HG03439 (cell line): ENCODE measurements around the gene PYGB.
"Not testable (repeated sequence)": the region's sequence is repeated elsewhere in the genome, so short reads cannot be mapped to it uniquely, and the experiment has no call there.

Experiments
- ATAC-seq: cut with Tn5 transposase; IDR thresholded peaks from one replicate; pipeline ENCODE4 v1.9.1; 2021; ENCODE audit warnings: mild to moderate bottlenecking, moderate library complexity; ENCODE audit not compliant: unreplicated experiment

PYGB gene

DNA sequence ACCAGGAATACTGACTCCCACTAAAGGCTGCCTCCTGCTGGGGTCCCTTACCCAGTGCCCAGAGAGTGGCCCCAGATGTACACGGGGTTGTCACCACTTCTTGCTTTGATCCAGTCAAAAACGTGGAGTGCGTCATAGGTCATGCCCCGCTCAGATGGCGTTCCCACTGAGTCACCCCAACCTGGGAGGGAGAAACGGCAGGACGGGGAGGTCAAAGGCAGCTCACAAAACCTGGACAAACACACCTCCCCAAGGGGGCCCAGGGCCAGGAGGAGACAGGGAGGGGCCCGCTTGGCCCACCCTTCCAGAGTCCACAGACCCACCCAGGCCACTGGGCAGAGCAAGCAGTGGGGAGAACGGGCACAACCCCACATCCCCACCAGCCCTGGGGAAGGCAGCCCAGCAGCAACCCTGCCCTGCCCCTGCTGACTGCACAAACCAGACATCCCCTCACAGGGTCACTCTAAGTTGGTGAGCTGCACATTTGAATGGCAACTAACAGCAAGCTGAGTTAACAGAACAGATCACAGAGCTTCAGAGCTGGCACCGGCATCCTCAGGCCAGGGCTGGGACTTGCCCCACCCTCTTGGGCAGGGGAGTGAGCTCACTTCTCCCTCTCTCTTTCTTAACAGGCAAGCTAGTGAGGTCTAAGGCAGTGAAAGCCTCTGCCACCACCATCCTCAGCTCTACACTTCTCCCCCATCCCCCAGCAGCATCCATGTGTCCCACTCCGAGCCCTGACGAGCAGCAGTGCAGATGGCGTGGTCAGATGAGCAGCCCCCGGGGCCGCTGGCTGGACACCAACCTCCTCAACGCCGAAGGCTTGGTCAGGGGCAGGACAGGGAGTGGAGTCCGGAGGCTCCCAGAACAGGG is 61.7 kb downstream of the PYGB start:
- ATAC-seq, result no peak

DNA sequence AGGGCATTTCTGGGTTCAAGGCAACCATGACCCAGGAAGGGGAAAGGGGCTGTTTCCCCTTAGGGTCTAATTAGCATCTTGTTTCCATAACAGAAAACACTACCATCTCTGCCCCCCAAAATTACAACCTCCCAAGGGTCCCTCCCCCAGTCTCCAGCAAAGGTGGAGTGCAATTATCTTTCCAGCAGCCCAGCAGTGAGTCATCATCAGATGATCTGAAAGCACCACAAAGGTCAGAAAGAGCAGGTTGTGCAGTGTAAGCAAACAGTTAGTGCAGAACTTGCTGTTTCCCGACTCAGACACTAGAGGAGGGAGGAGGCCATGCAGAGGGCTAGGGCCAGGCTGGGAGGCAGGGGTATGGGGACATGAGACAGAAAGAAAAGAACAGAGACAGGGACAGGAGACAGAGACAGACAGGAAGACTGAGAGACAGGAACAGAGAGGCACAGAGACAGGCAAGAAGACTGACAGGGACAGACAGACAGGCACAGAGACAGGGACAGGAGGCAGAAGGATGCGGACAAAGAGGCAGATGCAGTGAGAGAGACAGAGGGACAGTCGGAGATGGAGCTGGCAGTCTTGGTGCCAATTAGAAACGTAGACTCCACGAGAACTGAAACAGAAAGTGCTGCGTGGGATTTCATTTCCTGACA is 62.5 kb downstream of the PYGB start:
- peak; percentile 87 for ATAC-seq

DNA sequence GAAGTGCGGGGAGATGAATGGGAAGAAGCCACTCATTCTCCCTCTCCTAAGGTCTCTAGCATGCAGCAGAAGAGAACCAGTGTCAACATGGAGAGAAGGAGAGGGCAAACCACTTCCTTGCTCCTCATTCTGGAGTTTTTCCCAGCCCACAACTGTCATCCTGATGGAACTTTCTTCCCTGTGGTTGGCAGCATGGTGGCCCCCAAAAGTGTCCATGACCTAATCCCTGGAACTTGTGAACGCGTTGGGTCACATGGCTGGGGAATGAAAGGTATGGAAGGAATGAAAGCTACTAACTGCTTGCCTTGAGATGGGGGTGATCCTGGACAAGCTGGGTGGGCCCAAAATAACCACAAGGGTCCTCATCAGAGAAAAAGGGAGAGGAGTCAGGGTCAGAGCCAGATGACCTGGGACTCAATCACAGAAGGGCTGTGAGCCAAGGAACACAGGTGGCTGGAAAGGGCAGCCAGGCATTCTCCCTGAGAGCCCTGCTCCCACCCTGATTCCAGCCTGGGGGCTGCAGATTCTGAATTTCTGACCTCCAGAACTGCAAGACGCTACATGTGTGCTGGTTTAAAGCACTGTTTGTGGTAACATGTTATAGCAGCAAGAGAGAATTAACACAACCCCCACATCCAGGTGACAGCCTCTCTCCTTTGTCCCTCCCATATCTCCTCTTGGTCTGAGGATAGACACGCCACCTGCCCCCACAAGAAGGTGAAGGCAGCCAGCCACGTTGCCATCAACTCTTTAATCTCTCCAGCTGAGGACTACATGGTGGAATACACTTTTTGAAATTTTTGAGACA is 63.2 kb downstream of the PYGB start:
- no peak for ATAC-seq

DNA sequence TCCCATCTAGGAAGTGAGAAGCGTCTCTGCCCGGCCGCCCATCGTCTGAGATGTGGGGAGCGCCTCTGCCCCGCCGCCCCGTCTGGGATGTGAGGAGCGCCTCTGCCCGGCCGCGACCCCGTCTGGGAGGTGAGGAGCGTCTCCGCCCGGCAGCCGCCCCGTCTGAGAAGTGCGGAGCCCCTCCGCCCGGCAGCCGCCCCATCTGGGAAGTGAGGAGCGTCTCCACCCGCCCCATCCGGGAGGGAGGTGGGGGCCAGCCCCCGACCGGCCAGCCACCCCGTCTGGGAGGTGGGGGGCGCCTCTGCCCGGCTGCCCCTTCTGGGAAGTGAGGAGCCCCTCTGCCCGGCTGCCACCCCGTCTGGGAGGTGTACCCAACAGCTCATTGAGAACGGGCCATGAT is 64.8 kb downstream of the PYGB start:
- not testable (repeated sequence) for ATAC-seq

DNA sequence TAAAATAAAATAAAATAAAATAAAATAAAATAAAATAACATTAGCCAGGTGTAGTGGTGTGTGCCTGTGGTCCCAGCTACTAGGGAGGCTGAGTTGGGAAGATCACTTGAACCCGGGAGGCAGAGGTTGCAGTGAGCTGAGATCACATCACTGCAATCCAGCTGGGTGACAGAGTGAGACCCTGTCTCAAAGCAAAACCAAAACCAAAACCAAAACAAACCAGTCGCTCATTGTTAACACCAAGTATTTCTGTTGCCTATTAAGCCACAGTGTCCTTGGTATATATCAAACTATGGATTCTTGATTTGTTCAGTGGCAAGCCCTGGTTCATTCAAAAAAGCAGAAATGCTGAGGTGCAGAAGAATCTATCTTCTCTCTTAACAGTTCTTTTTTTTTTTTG is 65.7 kb downstream of the PYGB start:
- ATAC-seq, result no peak

DNA sequence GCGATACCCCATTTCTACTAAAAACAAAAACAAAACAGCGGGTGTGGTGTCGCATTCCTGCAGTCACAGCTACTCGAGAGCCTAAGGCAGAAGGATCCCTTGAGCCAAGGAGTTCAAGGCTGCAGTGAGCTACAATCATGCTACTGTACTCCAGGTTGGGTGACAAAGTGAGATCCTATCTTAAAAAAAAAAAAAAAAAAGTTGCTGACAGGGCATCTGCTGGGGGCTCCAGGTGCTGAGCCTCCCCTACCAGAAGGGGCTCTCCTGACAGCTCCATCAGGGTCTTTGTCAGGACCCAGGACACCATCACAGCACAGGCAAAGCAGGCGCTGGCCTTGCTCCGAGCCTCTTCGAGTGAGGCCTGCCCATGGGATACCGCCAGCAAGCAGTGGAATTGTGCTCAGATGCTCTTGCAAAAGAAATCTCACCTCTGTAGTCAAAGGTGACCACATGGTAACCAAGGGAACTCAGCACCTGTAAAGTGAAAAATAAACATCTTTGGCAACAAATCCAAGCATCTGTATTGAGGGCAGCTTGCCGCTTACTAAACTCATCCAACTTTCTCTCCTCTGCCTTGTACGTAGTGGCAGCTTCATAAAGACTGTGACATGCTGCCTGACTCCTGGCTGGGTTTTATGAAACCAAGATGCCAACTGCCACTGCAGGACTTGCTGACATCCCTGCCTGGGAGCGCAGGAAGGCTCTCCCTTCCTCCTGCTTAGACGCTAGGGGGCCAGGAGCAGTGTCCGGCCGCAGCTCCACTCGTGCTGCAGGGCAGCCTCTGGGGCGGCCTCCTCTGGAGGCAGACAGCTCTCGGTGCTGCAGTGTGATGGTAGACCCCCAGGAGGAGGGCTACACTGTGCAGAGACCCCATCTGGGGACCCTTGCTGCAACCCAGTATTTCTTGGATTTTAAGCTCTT is 66.9 kb downstream of the PYGB start:
- no peak for ATAC-seq

DNA sequence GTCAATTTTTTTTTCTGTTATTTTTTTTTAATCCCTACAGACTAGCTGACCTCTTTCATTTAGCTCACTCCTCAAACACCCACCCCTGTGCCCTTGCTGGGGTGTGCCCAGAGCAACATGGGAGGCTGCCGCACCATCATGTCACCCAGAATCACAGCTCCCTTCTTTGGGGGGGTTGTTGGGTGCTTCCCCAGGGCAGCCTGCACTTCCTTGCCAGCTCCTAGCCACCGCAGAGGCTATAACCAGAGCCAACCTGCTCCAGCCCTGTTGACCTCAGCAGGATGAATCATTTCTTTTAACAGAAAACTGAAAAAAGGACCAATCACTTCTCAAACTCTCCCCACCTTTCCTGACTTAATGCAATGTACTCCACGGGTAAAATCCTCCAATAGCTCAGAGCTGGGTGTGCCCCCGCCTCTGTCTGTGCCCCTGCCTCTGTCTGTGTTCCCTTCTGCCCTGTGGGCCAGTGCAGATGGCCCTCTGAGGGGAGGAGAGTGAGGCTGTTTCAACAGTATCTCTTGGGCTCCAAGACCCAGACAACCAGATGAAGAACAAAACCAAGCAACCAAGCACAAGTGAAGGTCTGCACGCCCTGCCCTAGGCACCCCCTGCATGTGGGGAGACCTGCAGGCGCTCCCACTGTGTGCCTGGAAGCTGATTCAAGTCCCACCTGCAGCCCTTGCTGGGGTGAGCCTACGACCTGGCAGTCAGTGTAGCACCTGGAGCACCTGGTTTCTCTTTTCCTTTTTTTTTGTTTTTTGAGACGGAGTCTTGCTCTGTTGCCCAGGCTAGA is 67.7 kb downstream of the PYGB start:
- no peak for ATAC-seq

DNA sequence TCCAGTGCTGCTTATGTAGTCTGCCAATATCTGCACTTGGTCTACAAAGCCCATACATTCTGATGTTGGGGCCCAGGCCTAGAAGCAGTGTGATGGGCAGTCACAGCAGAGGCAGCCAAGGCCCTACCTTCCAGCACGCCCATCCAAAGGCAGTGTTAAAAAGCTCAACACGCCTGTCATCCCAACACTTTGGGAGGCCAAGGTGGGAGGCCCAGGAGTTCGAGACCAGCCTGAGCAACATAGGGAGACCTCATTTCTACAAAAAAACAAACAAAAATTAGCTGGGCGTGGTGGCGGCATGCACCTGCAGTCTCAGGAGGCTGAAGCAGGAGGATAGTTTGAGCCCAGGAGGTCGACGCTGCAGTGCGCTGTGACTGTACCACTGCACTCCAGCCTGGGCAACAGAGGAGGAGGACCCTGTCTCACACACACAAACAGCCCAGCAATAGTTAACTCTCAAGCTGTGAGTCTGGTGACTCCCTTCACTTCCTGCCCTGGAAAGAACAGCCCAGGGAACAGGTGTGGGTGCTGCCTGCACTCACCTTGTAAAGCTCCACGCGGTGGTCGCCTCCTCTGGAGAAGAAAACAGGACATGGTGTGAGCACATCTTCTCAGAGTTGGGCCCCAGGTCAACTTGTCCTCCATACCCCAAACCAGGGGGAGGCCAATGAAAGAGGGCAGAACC is 68.8 kb downstream of the PYGB start:
- ATAC-seq, result no peak

DNA sequence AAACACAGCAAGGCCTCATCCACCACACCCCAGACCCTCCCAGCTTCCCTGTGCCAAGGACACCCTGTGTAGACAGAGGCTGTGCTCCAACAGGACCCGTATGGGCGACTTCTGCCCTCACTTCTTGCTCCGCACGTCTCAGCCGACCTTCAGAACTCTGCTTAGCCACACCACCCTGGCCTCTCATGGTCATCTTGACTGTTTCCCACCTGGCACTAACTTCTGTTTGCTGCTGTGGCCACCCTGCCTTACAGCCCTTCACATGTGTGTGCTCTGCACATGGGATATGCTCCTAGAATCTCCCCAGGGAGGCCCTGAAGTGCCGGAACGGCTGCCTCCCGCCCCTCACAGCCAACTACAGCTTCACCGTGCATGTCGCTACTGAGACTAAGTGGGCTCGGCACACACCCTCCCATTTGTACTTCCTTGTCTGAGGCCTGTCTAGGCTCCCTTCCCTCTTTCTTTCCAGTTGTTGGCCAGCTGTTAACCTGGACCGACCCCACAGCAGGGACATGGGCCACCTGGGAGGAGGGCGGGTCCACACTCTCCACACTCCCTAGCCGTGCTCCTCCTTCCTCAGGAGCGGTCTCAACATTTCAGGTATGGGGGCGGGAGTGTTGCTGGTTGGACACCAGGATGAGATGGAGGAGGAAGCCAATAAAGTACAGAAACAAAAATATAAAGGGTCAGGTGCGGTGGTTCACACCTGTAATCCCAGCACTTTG is 69.6 kb downstream of the PYGB start:
- no peak for ATAC-seq

DNA sequence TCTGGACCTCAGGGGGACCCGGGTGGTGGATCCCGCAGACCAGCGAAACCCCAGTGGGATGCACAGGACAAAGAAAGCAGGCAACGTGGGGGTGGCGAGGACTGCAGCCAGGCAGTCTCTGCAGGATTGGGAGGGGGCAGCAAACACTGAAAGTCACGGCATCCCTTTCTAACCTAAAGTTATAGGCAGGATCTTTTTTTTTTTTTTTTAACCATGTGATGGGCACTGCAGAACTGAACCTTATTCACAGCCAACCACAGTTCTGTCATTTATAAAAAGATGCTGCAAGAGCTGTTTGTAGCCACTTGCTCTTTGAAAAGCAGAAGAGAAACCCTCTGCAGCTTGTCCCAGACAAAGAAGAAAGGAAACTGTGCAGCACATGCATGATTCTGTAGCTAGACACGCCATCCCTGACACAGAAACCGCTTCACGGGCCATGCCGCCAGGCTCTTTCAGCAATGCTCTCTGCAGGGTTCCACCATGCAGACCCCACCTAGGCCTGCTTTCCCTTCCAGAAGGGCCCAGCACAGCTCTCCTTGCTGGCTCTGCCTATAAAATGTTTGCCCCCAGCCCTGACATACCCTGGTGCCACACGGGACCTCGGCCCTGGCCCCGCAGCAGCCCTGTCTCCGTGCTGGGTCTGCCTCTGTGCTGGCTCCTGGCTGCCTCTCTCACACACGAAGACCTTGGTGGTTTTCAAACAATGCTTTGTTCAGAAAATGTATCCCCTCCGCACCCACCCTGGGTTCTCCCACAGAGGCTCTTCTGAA is 70.8 kb downstream of the PYGB start:
- peak; percentile 85 for ATAC-seq

DNA sequence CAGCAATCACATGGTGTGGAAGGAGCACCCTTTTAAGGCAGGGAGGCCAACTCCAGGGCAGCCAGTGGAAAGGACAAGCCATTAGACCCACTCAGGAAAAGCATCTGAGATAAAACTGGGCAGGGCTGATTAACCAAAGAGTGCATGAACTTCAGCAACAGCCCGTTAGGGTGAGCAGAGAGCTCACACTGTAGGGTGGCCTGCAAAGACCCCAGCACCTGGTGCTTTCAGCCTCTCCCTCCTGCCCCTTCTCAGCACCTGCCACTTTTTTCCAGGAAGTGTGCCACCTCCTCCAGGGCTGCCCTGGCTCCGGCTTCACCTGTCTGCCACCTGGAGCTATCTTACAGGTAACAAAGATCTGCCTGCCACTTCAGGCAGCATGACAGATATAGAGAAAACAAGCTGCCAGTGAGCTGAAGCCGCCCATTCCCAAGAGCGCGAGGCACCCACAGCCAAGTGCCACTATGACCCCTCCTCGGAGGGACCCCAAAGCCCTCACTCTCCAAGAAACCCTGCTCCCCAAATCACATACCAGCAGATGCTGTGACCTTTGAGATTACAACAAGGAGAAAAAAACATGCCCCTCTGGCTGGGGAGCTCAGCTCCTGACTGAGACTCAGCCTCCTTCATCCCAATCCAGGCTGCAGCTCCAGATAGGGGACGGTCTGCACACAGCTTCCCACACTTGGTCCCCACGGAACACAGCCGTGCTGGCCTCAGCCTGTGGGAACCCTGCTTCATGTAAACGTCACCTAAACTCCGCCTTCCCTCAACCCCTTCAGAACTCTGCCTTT is 71.6 kb downstream of the PYGB start:
- no peak for ATAC-seq

DNA sequence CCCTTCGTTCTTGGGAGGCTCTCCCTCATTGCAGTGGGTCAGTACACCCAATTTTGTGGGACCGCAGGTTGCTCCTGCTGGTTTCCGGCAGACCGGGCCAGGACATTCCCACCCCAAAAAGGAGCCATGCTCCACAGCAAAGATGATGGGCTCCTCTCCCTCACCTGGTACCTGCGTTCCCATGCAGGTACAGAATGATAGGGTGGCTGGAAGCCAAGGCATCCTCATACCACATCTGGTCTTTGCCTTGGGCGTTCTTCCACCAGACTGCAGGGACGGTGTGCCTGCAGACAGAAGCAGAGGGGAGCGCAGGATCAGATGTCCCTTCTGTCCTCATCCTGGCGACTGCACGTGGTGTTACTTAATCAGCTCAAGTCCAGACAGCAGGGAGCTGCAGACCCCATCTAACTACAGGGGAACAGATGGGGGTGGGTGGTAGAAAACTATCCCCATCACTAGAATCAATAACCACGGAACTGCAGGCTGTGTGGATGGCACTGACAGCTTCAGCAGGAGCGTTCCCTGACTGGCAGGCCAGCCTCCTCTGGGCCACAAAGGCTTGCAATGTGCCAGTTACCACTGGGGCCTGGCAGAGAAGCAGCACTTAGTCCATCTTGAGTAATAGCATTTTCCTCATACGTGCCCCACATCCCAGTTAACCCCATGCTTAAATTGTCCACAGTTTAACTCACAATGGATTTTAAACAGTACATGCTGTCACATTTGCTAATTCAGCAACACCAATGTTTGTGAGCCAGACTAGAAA is 72.3 kb downstream of the PYGB start:
- ATAC-seq, result no peak

DNA sequence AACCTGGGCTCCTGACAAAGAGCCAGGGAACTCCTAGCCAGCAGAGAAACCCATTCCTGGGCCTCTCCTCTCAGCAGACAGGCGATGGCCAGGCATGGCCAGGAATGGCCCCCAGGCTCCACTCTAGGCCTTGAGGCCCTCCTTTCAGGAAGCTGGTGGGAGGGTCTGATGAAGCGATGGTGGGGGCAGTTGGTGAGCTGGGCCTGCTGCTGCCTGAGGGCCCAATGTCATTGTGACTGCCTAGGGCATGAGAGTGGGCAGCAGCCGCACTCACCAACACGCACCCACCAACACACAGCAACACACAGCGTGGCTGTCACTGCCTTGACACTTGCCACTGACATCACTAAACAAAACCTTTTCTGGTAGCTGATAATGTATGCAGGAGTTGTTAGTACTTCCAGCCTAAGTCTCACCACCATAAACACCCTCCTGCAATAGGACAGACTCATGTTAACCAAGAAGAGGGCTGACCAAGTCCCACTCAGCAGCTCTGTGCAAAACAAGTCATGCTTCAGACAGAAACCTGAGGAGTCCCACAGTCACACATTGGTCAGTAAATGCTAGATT is 73.5 kb downstream of the PYGB start:
- ATAC-seq, result no peak

DNA sequence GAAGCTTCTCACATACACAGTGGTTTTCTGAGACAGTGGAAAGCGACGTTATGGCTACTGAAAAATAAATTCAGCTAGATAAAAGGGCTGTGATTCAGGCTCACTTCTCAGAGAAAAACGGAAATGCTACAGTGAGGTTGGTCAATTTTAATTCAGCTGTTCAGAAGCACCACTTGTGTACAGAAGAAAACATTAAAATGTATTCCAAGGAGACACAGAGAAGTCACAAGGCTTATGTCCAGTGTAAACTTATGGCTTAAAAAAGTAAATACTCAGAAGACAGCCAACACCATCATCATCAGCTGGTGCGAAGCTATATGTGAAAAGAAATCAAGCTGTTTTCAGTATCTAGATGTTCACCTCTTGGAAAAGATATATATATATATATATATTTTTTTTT is 74.1 kb downstream of the PYGB start:
- no peak for ATAC-seq

DNA sequence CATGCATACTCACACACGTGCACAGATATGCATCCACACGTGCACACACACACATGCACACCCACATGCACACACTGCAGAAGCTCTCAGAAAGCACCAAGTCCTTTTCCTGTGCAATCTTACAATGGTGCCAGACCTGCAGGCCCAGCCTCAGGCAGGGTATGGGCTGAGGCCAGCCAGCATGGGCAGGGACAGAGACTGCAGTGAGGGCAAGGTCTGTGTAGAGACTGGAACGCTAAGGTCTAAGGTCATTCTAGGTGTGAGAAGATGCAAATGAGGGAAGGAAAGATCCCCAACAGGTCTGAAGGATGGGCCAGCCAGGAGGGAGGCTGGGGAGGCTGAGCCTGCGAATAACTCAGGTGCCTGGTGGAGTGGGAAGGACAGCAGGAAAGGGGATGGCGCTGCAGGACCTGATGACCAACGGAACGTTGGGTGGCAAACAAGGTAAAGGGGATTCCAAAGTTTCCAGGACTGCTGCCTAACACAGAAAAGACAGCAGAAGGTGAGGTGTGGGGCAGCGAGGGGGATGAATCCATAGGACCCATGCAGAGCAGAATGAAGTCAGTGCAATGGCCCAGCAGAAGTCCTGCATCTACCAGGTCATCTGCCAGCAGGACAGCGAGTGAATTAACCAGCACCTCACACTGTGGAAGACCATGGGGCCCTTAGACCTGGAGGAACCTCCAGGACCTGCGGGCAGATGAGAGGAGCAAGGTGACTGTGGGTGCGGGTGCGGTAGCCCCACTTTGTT is 75.8 kb downstream of the PYGB start:
- no peak for ATAC-seq
